Gastroesophageal sphincter (tissue), 3 donors: ENCODE measurements around the gene FHIT.

Experiments
- POLR2A ChIP-seq, 2 donors: fragments of 450-650 bp; IDR thresholded peaks; one replicate each; pipeline ENCODE4 v1.6.1; 2017; ENCODE audit warnings: antibody characterized with exemption in 2 of 2, mild to moderate bottlenecking in 2 of 2, moderate library complexity in 1 of 2
- TF ChIP-seq, protein P1 (sequence below), 4 experiments: fragments of 200-600 bp in 2 of 4; fragments of 450-650 bp in 2 of 4; sonication (generic) in 1 of 4; IDR thresholded peaks; one replicate each; pipeline ENCODE4 v1.5.1; 2017 to 2019; ENCODE audit warnings: antibody characterized with exemption in 4 of 4, mild to moderate bottlenecking in 2 of 4, moderate library complexity in 2 of 4

DNA sequence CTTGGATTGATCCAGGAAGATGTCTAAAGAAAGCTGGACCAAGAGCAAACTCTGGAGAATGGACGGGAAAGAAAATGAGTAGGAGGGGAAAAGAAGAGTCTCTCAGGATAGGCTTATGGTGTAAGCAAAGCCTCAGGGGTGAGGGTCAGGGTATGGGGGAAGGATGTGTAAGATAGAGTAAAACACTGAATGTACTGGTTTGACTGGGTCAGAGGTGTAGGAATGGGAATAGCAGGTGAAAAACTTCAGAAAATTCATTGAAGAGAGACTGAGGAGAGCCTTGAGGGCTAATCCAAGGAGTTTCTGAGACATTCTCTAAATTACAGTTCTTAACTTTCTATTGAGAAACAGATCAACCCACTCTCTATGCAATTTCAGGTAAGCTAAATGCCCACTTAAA lies 857.3 kb downstream of the FHIT start:
- TF ChIP-seq, protein P1, sequence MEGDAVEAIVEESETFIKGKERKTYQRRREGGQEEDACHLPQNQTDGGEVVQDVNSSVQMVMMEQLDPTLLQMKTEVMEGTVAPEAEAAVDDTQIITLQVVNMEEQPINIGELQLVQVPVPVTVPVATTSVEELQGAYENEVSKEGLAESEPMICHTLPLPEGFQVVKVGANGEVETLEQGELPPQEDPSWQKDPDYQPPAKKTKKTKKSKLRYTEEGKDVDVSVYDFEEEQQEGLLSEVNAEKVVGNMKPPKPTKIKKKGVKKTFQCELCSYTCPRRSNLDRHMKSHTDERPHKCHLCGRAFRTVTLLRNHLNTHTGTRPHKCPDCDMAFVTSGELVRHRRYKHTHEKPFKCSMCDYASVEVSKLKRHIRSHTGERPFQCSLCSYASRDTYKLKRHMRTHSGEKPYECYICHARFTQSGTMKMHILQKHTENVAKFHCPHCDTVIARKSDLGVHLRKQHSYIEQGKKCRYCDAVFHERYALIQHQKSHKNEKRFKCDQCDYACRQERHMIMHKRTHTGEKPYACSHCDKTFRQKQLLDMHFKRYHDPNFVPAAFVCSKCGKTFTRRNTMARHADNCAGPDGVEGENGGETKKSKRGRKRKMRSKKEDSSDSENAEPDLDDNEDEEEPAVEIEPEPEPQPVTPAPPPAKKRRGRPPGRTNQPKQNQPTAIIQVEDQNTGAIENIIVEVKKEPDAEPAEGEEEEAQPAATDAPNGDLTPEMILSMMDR (IDR thresholded peaks at IDR 0.05): no peak
- TF ChIP-seq POLR2A (IDR thresholded peaks at IDR 0.05): no peak
